Stimulated activated CD8-positive, alpha-beta memory T cell treated with anti-CD3 and anti-CD28 coated beads, Interleukin-15, amount 100 ng/mL, for 1 hour (primary cell): ENCODE results near the gene LGI2.
"Not testable (repeated sequence)": the region's sequence is repeated elsewhere in the genome, so short reads cannot be mapped to it uniquely, and the experiment has no call there.

Experiments used
- DNase-seq: peaks from one replicate; pipeline ENCODE4 v3.0.0-alpha.2; 2020; ENCODE audit warnings: low read depth

The LGI2 gene

GRCh38 chr4:25043548-25043947 lies 12.8 kb upstream of the LGI2 start:
- DNase-seq, result no peak

DNA sequence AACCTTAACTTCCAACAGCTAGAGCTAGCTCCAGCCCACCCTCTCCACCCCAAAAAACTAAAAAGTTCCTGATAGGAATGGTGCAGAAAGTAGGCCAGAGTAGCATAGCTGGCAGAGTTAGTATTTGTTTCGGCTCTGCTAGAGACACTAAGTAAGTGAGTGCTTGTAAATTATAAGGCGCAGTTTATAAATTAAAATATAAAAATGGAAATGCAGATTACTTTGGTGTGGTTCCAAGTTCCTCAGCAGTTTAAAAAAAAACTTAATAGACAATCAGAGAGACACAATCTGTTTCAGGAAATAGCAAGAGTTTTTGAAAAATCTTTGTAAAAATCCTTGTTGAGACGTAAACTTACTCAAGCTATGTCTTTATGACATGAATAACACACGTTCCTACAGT lies 2.8 kb upstream of the LGI2 start:
- no peak for DNase-seq

DNA sequence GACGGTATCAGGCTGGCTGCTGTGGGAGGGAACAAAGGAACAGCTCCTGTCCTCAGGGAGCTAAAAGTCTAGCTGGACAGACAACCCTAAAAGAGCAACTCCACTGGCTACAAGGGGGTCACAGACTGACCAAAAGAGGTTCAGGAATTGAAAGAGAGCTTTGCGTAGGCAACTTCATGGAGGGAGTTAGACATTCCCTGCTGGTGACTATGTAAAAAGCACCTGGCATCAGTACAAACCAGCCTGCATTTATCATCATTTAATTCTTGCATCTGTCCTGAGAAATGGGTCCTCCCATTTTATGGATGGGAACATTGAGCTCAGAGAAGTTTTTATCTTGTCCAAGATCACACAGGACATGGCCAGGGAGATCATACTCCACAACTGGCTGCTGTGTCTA lies 1.4 kb upstream of the LGI2 start:
- DNase-seq, result no peak

GRCh38 chr4:25031077-25031621 lies 403 bp upstream of the LGI2 start:
- no peak for DNase-seq

DNA sequence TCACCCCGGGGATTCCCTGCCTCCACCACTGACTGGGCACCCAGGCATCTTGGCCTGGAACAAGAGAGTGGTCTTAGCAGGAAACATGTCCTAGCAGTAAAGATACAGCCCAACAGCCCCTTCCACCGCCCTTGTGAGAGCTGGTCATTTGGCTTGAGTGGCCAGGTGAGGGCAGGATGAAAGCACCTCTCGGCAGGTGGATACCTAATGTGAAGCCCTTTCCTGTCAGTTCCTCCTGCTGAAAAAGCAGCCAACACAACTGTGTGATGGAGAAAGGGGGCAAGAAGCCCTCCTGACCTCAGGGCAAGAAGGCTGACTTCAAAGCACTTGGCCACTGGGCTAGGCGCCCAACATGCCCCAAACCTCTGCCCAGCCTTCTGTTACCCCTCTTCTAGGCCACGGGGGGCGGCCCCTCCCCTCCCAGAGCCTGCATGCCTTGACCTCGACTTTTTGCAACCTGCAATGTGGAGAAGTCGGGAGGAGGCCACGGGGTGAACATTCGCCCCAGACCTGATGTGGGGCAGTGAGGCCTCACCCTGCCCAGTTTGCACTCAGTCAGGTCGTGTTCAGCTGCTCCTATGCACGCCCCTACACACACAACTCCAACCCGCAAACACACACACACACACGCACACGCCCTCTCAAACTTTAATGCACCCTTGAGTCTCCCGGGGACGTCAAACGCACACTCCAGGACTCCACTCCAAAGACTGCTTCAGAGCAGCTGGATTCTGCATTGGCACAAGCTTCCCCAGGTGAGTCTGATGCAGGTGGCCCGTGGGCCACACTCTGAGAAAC lies 1.1 kb downstream of the LGI2 start:
- DNase-seq, result no peak

DNA sequence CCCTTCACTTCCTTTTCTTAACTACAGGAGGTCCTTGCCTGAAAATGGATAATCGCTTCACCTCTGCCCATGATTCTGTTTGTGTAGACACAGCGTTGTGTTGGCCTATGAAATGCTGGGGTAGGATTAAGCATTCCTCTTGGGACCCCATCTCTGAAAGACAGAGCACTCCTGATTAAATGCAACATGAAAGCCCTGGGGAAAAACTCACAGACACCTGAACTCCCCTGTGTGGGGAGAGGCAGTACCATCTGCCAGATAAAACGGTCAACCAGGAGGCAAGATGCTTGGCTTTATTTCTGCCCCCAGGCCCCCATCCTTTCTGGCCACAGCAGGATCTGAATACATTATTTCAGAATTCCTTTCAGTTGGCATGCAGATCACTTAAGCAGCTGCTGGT lies 1.9 kb downstream of the LGI2 start:
- no peak for DNase-seq

- DNase-seq, result no peak
These were observed 8.0 kb downstream of the LGI2 start for GRCh38 chr4:25022766-25023165.

DNA sequence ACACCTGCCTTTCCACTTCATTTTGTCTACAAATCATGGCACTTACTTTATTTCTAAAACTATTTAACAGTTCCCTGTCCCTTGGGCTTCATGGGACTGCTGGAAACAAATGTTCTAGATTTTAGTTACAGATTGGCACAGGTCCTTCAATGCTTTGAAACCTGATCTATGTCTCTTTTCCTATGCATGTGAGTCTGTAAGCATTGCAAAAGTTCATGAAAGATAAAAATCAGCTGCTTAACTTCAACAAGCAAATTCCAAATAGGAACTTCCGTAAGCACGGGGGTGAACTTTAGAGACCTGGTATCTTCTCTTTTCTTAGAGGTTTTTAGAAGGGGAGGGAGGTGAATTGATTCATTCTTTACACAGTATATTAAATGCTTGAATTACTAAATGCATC lies 9.5 kb downstream of the LGI2 start:
- DNase-seq, result no peak

DNA sequence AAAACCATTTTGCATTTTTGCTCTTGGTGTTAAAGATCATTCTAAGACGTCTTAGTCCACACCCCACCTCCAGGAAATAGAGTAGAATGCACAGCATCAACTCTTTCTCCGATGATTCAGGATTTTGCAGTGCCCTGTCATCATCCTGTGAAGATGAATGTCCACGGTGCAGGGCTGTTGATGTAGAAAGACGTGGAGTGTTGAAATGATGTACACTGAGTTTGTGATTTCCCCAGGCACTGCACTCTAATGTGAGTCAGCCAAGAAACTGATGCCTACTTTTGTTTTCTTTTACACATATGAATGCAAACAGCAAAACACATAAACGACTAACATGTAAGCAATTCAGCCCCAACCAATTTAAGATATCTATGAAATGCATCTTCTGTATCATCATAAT lies 10.5 kb downstream of the LGI2 start:
- no peak for DNase-seq

DNA sequence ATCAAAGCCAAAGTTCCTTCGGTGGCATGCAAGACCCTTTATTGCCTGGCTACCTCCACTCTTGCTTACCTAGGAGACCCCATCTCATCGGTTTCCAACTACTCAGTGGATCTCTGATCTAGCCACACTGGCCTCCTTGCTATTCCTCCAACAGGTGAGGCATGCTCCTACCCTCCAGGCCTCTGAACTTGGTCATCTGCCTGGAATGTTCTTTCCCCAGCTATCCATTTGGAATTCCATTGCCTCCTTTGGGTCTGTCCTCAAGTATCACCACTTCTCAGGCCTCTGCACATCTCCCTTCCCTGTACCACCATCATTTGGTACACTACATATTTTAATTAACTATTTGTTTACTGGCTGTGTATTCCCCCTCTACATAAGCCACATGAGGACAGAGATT lies 11.2 kb downstream of the LGI2 start:
- no peak for DNase-seq

DNA sequence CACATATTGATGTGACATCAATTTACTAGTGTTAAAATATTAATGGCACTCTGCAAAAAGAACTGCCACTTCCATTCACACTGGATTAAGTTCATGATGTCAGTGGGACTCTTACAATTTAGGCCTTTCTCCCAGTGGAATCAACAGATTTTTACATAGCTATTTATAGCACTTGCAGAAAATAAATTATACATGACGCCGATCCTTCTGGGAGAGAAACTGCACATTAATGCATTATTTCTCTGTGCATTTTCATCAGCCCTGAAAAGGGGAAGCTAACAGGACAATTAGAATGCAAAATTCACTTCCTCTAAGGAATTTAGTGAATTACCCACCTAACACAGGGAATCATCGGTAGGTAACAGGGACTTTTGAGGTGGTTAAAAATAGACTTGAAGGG lies 15.7 kb downstream of the LGI2 start:
- no peak for DNase-seq

GRCh38 chr4:25014662-25014983 lies 16.1 kb downstream of the LGI2 start:
- not testable (repeated sequence) for DNase-seq

GRCh38 chr4:25013756-25014661 lies 16.7 kb downstream of the LGI2 start:
- DNase-seq, result no peak

GRCh38 chr4:25012655-25013054 lies 18.1 kb downstream of the LGI2 start:
- no peak for DNase-seq

DNA sequence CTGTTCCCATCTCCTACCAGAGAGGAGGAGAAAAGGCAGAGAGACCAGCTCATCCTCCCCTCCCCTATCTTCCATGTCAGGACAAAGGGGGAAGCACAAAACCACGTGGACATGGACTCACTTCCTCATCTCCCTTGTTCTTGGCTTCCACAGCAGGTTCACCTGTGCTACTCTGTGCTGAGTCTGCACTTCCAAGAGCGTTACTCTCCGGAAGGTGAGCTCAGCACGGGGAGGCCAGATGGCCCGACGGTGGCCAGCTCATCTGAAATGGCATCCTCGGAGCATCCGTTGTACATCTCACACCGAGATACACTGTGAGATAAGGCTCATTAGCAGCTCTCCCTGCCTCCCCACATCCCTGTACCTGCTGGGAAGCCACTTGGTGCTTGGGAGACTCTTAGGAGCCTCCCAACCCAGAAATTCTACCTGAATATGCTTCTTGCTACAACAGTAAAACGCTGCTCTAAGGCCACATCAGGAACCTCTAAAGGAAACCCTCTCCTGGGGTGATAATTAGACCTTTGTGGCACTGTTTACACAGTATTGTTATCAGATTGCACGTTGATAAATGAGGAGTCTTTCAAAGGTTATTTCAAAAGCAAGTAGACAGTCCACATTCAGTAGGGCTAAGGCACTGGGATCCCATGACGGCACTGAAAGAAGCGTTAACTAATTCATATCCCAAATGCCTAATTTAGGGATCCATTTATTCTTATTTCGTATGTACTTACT lies 19.4 kb downstream of the LGI2 start:
- no peak for DNase-seq

- DNase-seq, result no peak
These were observed 23.1 kb downstream of the LGI2 start for GRCh38 chr4:25007598-25007997.

GRCh38 chr4:25002681-25003080 lies 28.1 kb downstream of the LGI2 start:
- DNase-seq, result no peak

GRCh38 chr4:25001509-25001908 lies 29.2 kb downstream of the LGI2 start:
- DNase-seq, result no peak

GRCh38 chr4:25000639-25001038 lies 30.1 kb downstream of the LGI2 start:
- no peak for DNase-seq

GRCh38 chr4:24999392-25000089 lies 31.2 kb downstream of the LGI2 start:
- no peak for DNase-seq

DNA sequence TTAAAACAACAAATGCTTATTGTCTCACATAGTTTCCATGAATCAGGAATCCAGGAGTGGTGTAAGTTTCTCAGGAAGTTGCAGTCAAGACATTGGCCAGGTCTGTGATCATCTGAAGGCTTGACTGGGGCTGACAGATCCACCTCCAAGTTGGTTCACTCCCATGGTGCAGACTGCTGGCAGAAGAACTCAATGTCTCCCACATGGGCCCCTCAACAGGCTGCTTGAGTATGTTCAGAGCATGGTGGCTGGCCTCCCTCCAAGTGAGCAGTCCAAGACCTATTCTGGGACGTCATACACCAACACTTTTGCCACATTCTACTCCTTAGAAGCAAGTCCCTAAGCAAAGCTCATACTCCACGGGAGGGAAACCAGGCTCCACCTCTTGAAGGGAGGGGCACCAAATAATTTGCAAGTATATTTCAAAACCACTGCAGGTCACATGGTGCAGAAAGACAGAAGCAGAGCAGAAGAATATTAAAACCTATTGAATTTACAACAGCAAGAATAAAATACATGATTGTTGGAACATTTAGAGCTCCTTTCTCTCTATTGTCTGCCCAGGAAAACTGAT lies 35.3 kb downstream of the LGI2 start:
- no peak for DNase-seq
